HG03108 (cell line): Measurements from ENCODE around the gene PHF21A.

ENCODE experiments used
- ATAC-seq: cut with Tn5 transposase; IDR thresholded peaks from one replicate; pipeline ENCODE4 v1.9.1; 2021; ENCODE audit warnings: moderate library complexity; ENCODE audit not compliant: unreplicated experiment

PHF21A gene

GRCh38 chr11:45936511-45937054 is 184.7 kb downstream of the PHF21A start:
- no peak for ATAC-seq

GRCh38 chr11:45935349-45936064 is 185.7 kb downstream of the PHF21A start:
- ATAC-seq, result no peak

GRCh38 chr11:45934580-45935318 is 186.5 kb downstream of the PHF21A start:
- ATAC-seq, result no peak

GRCh38 chr11:45933846-45934579 is 187.2 kb downstream of the PHF21A start:
- ATAC-seq, result no peak

- ATAC-seq, result no peak
Measured at GRCh38 chr11:45933131-45933831, 188.0 kb downstream of the PHF21A start.

- ATAC-seq, result no peak
Measured at GRCh38 chr11:45932217-45932616, 189.0 kb downstream of the PHF21A start.

GRCh38 chr11:45931739-45932138 is 189.5 kb downstream of the PHF21A start:
- ATAC-seq, result no peak

- no peak for ATAC-seq
Measured at GRCh38 chr11:45930951-45931570, 190.2 kb downstream of the PHF21A start.

GRCh38 chr11:45930031-45930794 is 191.0 kb downstream of the PHF21A start:
- ATAC-seq, result peak; percentile 87

GRCh38 chr11:45929486-45930030 is 191.7 kb downstream of the PHF21A start:
- ATAC-seq, result peak; percentile 9

- no peak for ATAC-seq
Measured at GRCh38 chr11:45928535-45929215, 192.6 kb downstream of the PHF21A start.

GRCh38 chr11:45927684-45928413 is 193.4 kb downstream of the PHF21A start:
- no peak for ATAC-seq

GRCh38 chr11:45927332-45927683 is 193.9 kb downstream of the PHF21A start:
- no peak for ATAC-seq

- ATAC-seq, result no peak
Measured at GRCh38 chr11:45926536-45927331, 194.5 kb downstream of the PHF21A start.

GRCh38 chr11:45926001-45926401 is 195.3 kb downstream of the PHF21A start:
- no peak for ATAC-seq

- no peak for ATAC-seq
Measured at GRCh38 chr11:45925550-45925949, 195.7 kb downstream of the PHF21A start.

GRCh38 chr11:45924927-45925326 is 196.3 kb downstream of the PHF21A start:
- no peak for ATAC-seq
